GM12874 (cell line): Measurements from ENCODE around the gene CBX8.

ENCODE experiments used
- CTCF ChIP-seq: IDR thresholded peaks from 2 replicates; pipeline ENCODE4 v1.5.1; 2011; ENCODE audit warnings: low read depth, mild to moderate bottlenecking, control low read depth, low read length, moderate library complexity; ENCODE audit not compliant: insufficient read depth

Gene CBX8

GRCh38 chr17:79754370-79754769 lies 42.5 kb downstream of the CBX8 start:
- no peak for TF ChIP-seq CTCF

GRCh38 chr17:79752175-79752574 lies 44.7 kb downstream of the CBX8 start:
- no peak for TF ChIP-seq CTCF

- no peak for TF ChIP-seq CTCF
These were observed 46.0 kb downstream of the CBX8 start for GRCh38 chr17:79750650-79751545.

- no peak for TF ChIP-seq CTCF
These were observed 46.9 kb downstream of the CBX8 start for GRCh38 chr17:79749958-79750357.

DNA sequence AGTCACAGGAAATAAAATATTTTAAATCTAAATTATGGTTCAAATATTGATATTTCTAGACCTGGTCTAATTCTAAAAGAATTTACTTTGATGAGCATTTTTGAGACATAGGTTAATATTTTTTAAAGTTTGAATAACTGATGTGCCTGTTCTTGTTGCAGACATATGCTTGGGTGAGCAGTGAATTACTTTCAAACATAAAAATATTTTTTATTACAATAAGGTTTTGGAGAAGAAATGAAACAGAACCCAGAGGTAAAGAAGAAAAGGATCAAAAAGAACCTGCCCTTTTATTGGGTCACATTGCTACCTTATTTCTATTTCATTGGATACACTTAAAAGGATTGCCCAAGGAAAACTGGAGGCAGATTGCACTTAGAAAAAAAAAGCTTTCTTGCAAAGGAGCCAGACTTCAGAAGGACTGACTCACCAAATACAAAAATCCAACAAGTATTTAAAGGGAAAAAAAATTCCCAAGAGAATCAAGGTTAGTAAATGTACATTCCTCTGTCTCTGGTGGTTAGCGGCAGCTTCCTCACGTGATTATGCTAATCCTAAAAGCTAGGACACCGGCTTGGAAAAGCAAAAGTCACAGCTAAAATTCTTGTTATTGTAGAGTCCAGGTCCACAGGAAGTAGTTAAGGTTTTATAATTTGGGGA lies 47.6 kb downstream of the CBX8 start:
- no peak for TF ChIP-seq CTCF

DNA sequence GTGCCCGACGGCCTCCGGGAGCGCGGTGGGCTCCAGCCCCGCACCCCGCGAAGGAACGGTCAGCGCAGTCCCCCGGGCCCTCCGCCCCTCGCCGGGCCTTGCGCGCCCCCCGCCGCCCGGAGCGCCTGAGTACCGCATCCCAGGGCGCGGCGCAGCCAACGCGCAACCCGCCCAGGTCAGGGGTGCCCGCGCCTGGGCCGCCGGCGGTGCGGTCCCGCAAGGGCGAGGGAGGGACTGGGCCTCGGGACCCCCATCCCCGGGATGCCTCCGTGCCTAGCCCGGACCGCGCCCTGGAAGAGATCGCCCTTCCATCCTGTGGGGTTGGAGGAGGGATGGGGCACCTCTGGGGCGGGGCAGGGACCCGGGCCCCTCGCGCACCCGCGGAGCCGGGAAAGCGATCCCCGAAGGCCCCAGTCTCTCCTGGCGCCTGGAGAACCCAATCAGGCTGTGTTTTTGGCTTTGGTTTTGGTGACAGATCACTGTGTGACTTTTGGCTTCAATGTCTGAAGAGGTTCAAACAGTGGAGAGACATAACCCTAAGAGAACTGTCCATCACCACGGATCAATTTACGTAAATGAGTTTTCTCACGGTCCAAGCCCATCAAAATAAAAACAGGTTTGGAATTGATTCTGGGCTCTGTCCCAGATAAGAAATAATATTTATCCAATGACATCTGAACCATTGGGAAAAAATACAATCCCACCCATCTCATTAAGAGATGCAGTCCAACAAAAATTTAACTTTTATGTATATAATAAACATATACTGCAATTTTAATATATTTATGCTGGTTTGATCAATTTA lies 48.4 kb downstream of the CBX8 start:
- no peak for TF ChIP-seq CTCF

DNA sequence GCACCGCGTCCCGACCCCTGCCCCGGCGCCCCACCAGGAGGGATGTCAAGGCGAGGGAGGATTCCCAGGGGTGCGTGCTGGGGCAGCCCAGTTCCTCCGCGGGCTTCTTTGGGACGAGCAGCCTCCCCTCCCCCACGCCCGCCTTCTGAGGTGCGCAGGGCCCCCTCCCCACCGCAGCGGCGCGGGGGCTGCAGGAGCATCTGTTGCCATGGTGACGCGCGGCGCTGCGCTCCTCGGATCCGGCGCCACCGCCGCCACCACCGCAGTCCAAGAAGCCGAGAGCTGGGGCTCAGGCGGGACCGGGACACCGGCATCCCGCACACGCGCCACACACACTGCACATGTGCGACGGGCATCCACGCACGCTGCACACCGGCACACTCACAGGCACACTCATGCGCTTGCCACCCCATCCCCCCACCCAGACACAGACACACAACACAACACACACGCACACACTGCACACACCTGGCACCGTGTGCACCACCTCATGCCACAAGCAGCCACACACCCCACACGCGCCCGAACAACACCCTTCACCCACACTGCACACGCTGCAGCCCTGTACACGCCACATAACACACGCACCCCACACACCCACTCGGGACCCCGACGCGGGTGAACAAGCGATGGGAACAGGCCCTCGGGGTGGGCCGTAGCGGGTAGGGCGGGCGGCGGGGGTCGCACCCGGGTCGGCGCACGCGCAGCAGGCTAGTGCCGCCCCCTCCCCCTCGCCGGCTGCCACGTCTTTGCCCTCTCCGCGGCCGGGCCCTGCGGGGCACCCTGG lies 49.2 kb downstream of the CBX8 start:
- TF ChIP-seq CTCF, result no peak
